Measurements from ENCODE around the gene FBXL17. TPM values are rescaled to one million over a fixed set of nuclear protein-coding genes. Genes with fewer than 3 reads are reported as not detected.

Gene FBXL17
- total and polyA plus RNA-seq, 9 of the 15 experiments (the other 6 are each of a cell fraction or from before 2014, with no cell fraction given) = 0.32 to 5.4 (median 1.8) TPM

- FAIRE-seq (no peak), DNase-seq (ENCODE audit: extremely low read depth in 1 of 4, low spot score in 3 of 4) (no peak), ATAC-seq (no peak)
- no peak overlapping the region for H3K4me3 ChIP-seq
- H3K27ac ChIP-seq (ENCODE audit: extremely low read depth, low read depth, low read length) = no peak overlapping the region
- intact Hi-C loops (cut with micrococcal nuclease) = no loop called here
- H3K4me2 ChIP-seq (ENCODE audit: insufficient read depth, low read length) = no peak overlapping the region
- no peaks in the 10 kb centered on the region for H4K20me1 ChIP-seq (replicated peaks; ENCODE audit: control insufficient read depth, insufficient read depth, low read length)
- no peaks in the 10 kb centered on the region for H3K4me1 ChIP-seq (replicated peaks in 1 of 2; ENCODE audit: control insufficient read depth in 2 of 2, insufficient read depth in 2 of 2, low read length in 2 of 2)
- H3K9me3 ChIP-seq (replicated peaks; ENCODE audit: control insufficient read depth, insufficient read depth, low read depth, low read length) = no peaks in the 10 kb centered on the region
- H3K36me3 ChIP-seq (ENCODE audit: control insufficient read depth, insufficient read depth, low read length) = no peaks in the 10 kb centered on the region
- no peaks in the 10 kb centered on the region for H3K9me1 ChIP-seq (ENCODE audit: control insufficient read depth, insufficient read depth, low read length)
- no TSS peak for BruUV-seq (replicated peaks)
- no peaks in the 10 kb centered on the region for H3K79me2 ChIP-seq (ENCODE audit: control insufficient read depth, insufficient read depth, low read length)
- CTCF ChIA-PET (ENCODE audit: low intra/inter-chr PET ratio) = no interaction called here
- H3K9ac ChIP-seq (ENCODE audit: insufficient read depth in 1 of 2, low read depth in 2 of 2, low read length in 2 of 2) = no peak overlapping the region
- in situ Hi-C loops (cut with MboI) = no loop called here
- H2AFZ ChIP-seq (ENCODE audit: low read depth, low read length) = no peak overlapping the region
- H3K27me3 ChIP-seq (ENCODE audit: control insufficient read depth in 2 of 2, insufficient read depth in 2 of 2, low read length in 2 of 2) = no peaks in the 10 kb centered on the region
- TF ChIP-seq IRF1 (CRISPR knock-in tag; IDR thresholded peaks at IDR 0.05; ENCODE audit: borderline replicate concordance) = no peak
- no peak for TF ChIP-seq KAT7 (CRISPR knock-in tag; IDR thresholded peaks at IDR 0.05; ENCODE audit: borderline replicate concordance)
- no peak for TF ChIP-seq SAP30 (IDR thresholded peaks at IDR 0.05; ENCODE audit: borderline replicate concordance, insufficient read depth, low read depth, low read length, poor library complexity, severe bottlenecking)
- no peak for TF ChIP-seq ZNF561 (CRISPR knock-in tag; conservative IDR thresholded peaks at IDR 0.05)
- TF ChIP-seq ZFP91 (CRISPR knock-in tag; IDR thresholded peaks at IDR 0.05) = no peak
- TF ChIP-seq ZBTB17 (CRISPR knock-in tag; IDR thresholded peaks at IDR 0.05) = no peak
- TF ChIP-seq RNF2 (IDR thresholded peaks at IDR 0.05) = no peak
- TF ChIP-seq ZNF23 (CRISPR knock-in tag; IDR thresholded peaks at IDR 0.05) = no peak
- TF ChIP-seq HCFC1 (IDR thresholded peaks at IDR 0.05; ENCODE audit: low read depth, low read length) = no peak
- TF ChIP-seq ZNF639 (CRISPR knock-in tag; conservative IDR thresholded peaks at IDR 0.05 in 1 of 2, IDR thresholded peaks at IDR 0.05 in 1 of 2) = no peak
- no peak for TF ChIP-seq ATF4 (CRISPR knock-in tag; IDR thresholded peaks at IDR 0.05)
- TF ChIP-seq ZBTB7A (IDR thresholded peaks at IDR 0.05; ENCODE audit: borderline replicate concordance, control insufficient read depth, low read depth, low read length) = no peak
- TF ChIP-seq HDAC3 (IDR thresholded peaks at IDR 0.05; ENCODE audit: borderline replicate concordance, partially characterized antibody) = no peak
- TF ChIP-seq GTF2F1 (IDR thresholded peaks at IDR 0.05; ENCODE audit: low read depth, low read length) = no peak
- TF ChIP-seq ZC3H8 (IDR thresholded peaks at IDR 0.05) = no peak
- TF ChIP-seq ZC3H4 (CRISPR knock-in tag; IDR thresholded peaks at IDR 0.05; ENCODE audit: borderline replicate concordance) = no peak
- POLR2A ChIA-PET = no interaction called here
Observed at GRCh38 chr5:108222011-108222410, 159.9 kb downstream of the FBXL17 start.

All from K562 (cell line).